PC-9 (cell line): Measurements from ENCODE around the gene GYG1. TPM values are rescaled to one million over a fixed set of nuclear protein-coding genes. Genes with fewer than 3 reads are reported as not detected.

ENCODE experiments used
- BruUV-seq: library from RNA; stranded (reverse); fragments of 400-500 nt; replicated peaks from 2 replicates; lab custom pipeline; 2021; lab: Mats Ljungman, UMichigan
- CTCF ChIA-PET: fragments of 300-600 bp; sonication (Branson Sonifier 250); formaldehyde crosslinking; loops from one replicate; lab custom pipeline; 2022; ENCODE audit warnings: antibody characterized with exemption; lab: Charles Lee
- POLR2A ChIA-PET: fragments of 300-600 bp; sonication (Branson Sonifier 250); formaldehyde crosslinking; loops from one replicate; lab custom pipeline; 2022; ENCODE audit warnings: antibody characterized with exemption; ENCODE audit not compliant: unreplicated experiment; lab: Charles Lee
- DNase-seq, 2 experiments: peaks; one replicate each; pipeline versions ENCODE4 v3.0.0 to v3.0.0-alpha.2; 2015 to 2022; ENCODE audit warnings: mixed read lengths in 1 of 2
- H2AFZ ChIP-seq: fragments of 200-600 bp; sonication (generic); 2 replicates; pipeline ENCODE4 v1.8.1; 2017; ENCODE audit warnings: antibody characterized with exemption
- H3F3A ChIP-seq: fragments of 200-600 bp; sonication (generic); 2 replicates; pipeline ENCODE4 v1.8.1; 2017; ENCODE audit warnings: antibody characterized with exemption, mild to moderate bottlenecking, low read depth; ENCODE audit not compliant: insufficient read depth
- H3K27ac ChIP-seq: fragments of 200-600 bp; sonication (generic); 2 replicates; pipeline ENCODE4 v1.6.1; 2016; ENCODE audit warnings: mixed run types
- H3K27me3 ChIP-seq: fragments of 200-600 bp; sonication (generic); 2 replicates; pipeline ENCODE4 v1.6.1; 2016; ENCODE audit warnings: low read depth, mixed run types; ENCODE audit not compliant: insufficient read depth
- H3K36me3 ChIP-seq: fragments of 200-600 bp; sonication (generic); 2 replicates; pipeline ENCODE4 v1.6.1; 2016; ENCODE audit warnings: low read depth, mixed run types
- H3K4me1 ChIP-seq: fragments of 200-600 bp; sonication (generic); replicated peaks from 2 replicates; pipeline ENCODE4 v1.6.1; 2016; ENCODE audit warnings: mixed run types; ENCODE audit not compliant: insufficient read depth
- H3K4me2 ChIP-seq: fragments of 200-600 bp; sonication (generic); 2 replicates; pipeline ENCODE4 v1.6.1; 2017; ENCODE audit warnings: mixed run types
- H3K4me3 ChIP-seq: fragments of 200-600 bp; sonication (generic); 2 replicates; pipeline ENCODE4 v1.6.1; 2016; ENCODE audit warnings: mixed run types
- H3K79me2 ChIP-seq: fragments of 200-600 bp; sonication (generic); 2 replicates; pipeline ENCODE4 v1.6.1; 2017; ENCODE audit warnings: low read depth, mixed run types
- H3K9me2 ChIP-seq: fragments of 200-600 bp; sonication (generic); 2 replicates; pipeline ENCODE4 v1.8.1; 2017; ENCODE audit warnings: mild to moderate bottlenecking; ENCODE audit not compliant: insufficient read depth
- H3K9me3 ChIP-seq: fragments of 200-600 bp; sonication (generic); 2 replicates; pipeline ENCODE4 v1.8.1; 2016; ENCODE audit warnings: low read depth; ENCODE audit not compliant: insufficient read depth
- H4K20me1 ChIP-seq: fragments of 200-600 bp; sonication (generic); 2 replicates; pipeline ENCODE4 v1.8.1; 2017; ENCODE audit not compliant: insufficient read depth
- CTCF ChIP-seq: fragments of 200-600 bp; sonication (generic); conservative IDR thresholded peaks from 2 replicates; pipeline ENCODE4 v1.6.1; 2017; ENCODE audit warnings: mixed run types, antibody characterized with exemption, mild to moderate bottlenecking, moderate library complexity
- EZH2 ChIP-seq: fragments of 200-600 bp; sonication (generic); IDR thresholded peaks from 2 replicates; pipeline ENCODE4 v1.8.0; 2017; ENCODE audit warnings: antibody characterized with exemption, low read depth
- intact Hi-C: fragments of 100-400 bp; cut with micrococcal nuclease; formaldehyde crosslinking; loops from one replicate; pipeline ENCODE4 v1.10.0; 2022; ENCODE audit not compliant: unreplicated experiment
- total RNA-seq: library from RNA; stranded (reverse); gene quantifications from 2 replicates; pipeline ENCODE4 v1.2.3, GENCODE V29; 2021

Gene GYG1
- total RNA-seq, 1 experiment from 2014 or later = 16.5 TPM

GRCh38 chr3:149019580-149019979 is 28.2 kb downstream of the GYG1 start:
- H3K79me2 ChIP-seq = no peaks in the 10 kb centered on the region

GRCh38 chr3:149020196-149020838 is 29.0 kb downstream of the GYG1 start:
- Histone ChIP-seq H3K9me2 (no peaks in the 10 kb centered on the region), H3K4me2 (no peak overlapping the region), H3K36me3 (no peaks in the 10 kb centered on the region), H3K4me1 (no peaks in the 10 kb centered on the region), H3F3A (no peaks in the 10 kb centered on the region), H3K79me2 (no peaks in the 10 kb centered on the region), H3K27me3 (no peaks in the 10 kb centered on the region), H4K20me1 (no peaks in the 10 kb centered on the region; the same call in 1 of the 2 replicates), H2AFZ (no peak overlapping the region), H3K27ac (no peak overlapping the region), H3K4me3 (no peak overlapping the region), H3K9me3 (no peaks in the 10 kb centered on the region)
- ChIA-PET POLR2A (interaction anchor here (0.7 kb wide), 1 partner anchor 141 kb away, joined by 3 read pairs; no protein-coding TSS in a partner anchor), CTCF (interaction anchor here (0.9 kb wide), 1 partner anchor 65 kb away, joined by 7 read pairs; no protein-coding TSS in a partner anchor)
- TF ChIP-seq CTCF = no peak
- TF ChIP-seq EZH2 = no peak
- no TSS peak for BruUV-seq
- DNase-seq = no peak
- intact Hi-C loops = no loop called here

More at GRCh38 chr3:149019580-149019979, 28.2 kb downstream of the GYG1 start:
- Histone ChIP-seq H3K27me3 (no peaks in the 10 kb centered on the region), H2AFZ (no peak overlapping the region), H3K4me1 (no peaks in the 10 kb centered on the region), H3F3A (no peaks in the 10 kb centered on the region), H3K36me3 (no peaks in the 10 kb centered on the region), H3K4me2 (no peak overlapping the region), H4K20me1 (no peaks in the 10 kb centered on the region; the same call in 1 of the 2 replicates), H3K4me3 (no peak overlapping the region), H3K9me3 (no peaks in the 10 kb centered on the region), H3K9me2 (no peaks in the 10 kb centered on the region), H3K27ac (no peak overlapping the region)
- TF ChIP-seq CTCF (no peak), EZH2 (no peak)
- DNase-seq = no peak
- ChIA-PET POLR2A (no interaction called here), CTCF (no interaction called here)
- intact Hi-C loops = loop anchor here (5.0 kb wide), 1 partner anchor 33 kb away; no protein-coding TSS in a partner anchor
- BruUV-seq = no TSS peak

GRCh38 chr3:149020839-149021252 is 29.5 kb downstream of the GYG1 start:
- no peak overlapping the region for H3K4me3 ChIP-seq
- no peaks in the 10 kb centered on the region for H3K4me1 ChIP-seq
- H3K79me2 ChIP-seq = no peaks in the 10 kb centered on the region
- H3K27me3 ChIP-seq = no peaks in the 10 kb centered on the region
- no peak overlapping the region for H3K4me2 ChIP-seq
- DNase-seq = no peak
- no peaks in the 10 kb centered on the region; the same call in 1 of the 2 replicates for H4K20me1 ChIP-seq
- CTCF ChIA-PET = interaction anchor here (0.9 kb wide), 1 partner anchor 65 kb away, joined by 7 read pairs; no protein-coding TSS in a partner anchor
- H3F3A ChIP-seq = no peaks in the 10 kb centered on the region
- H3K9me2 ChIP-seq = no peaks in the 10 kb centered on the region
- intact Hi-C loops = no loop called here
- H3K36me3 ChIP-seq = no peaks in the 10 kb centered on the region
- TF ChIP-seq EZH2 = no peak
- H2AFZ ChIP-seq = no peak overlapping the region
- POLR2A ChIA-PET = interaction anchor here (0.7 kb wide), 1 partner anchor 141 kb away, joined by 3 read pairs; no protein-coding TSS in a partner anchor
- BruUV-seq = no TSS peak
- no peak overlapping the region for H3K27ac ChIP-seq
- H3K9me3 ChIP-seq = no peaks in the 10 kb centered on the region
